Transverse colon (tissue), 4 donors: ENCODE measurements around the gene ENTPD1.

Source experiments
- CTCF ChIP-seq, 5 experiments: fragments of 200-600 bp in 3 of 5; fragments of 450-650 bp in 2 of 5; sonication (generic) in 3 of 5; IDR thresholded peaks; 1 replicate in 2 of 5; 2 replicates in 3 of 5; pipeline ENCODE4 v1.5.1; 2016 to 2017; ENCODE audit warnings: antibody characterized with exemption in 5 of 5, inconsistent platforms in 3 of 5, mild to moderate bottlenecking in 2 of 5, moderate library complexity in 1 of 5
- EP300 ChIP-seq: sonication (generic); formaldehyde crosslinking; IDR thresholded peaks from one replicate; pipeline ENCODE4 v1.6.1; 2017; ENCODE audit warnings: antibody characterized with exemption, low read depth
- POLR2AphosphoS5 ChIP-seq, 3 donors: sonication (generic); formaldehyde crosslinking; IDR thresholded peaks; one replicate each; pipeline ENCODE4 v1.6.1; 2016; ENCODE audit warnings: antibody characterized with exemption in 3 of 3

GRCh38 chr10:95840681-95841080, 84.7 kb downstream of the ENTPD1 start:
- TF ChIP-seq CTCF (IDR thresholded peaks at IDR 0.05): no peak
- TF ChIP-seq POLR2AphosphoS5 (IDR thresholded peaks at IDR 0.05): no peak
- no peak for TF ChIP-seq EP300
